SK-N-SH (cell line): ENCODE results near the gene FNDC11. TPM values are rescaled to one million over a fixed set of nuclear protein-coding genes. Genes with fewer than 3 reads are reported as not detected.
A peak's percentile ranks its signal among the peaks of the same experiment; 100 is the strongest.

Experiments
- CTCF ChIA-PET: fragments of 300-600, 350-600 bp; formaldehyde crosslinking; extraction: SDS; loops from one replicate; lab custom pipeline; 2021; lab: Yijun Ruan, JAX
- POLR2A ChIA-PET: fragments of 350-600 bp; sonication (Branson Sonifier 250); formaldehyde crosslinking; extraction: SDS; loops from one replicate; lab custom pipeline; 2020; ENCODE audit warnings: antibody characterized with exemption, inconsistent platforms; lab: Yijun Ruan, JAX
- DNase-seq: peaks from one replicate; pipeline ENCODE4 v3.0.0; 2012
- H2AFZ ChIP-seq: fragments of 200-600 bp; sonication (generic); 2 replicates; pipeline ENCODE4 v1.8.1; 2016; ENCODE audit warnings: antibody characterized with exemption, mild to moderate bottlenecking, low read depth
- H3F3A ChIP-seq: fragments of 200-600 bp; sonication (generic); replicated peaks from 2 replicates; pipeline ENCODE3; 2016; ENCODE audit warnings: antibody characterized with exemption, mild to moderate bottlenecking; ENCODE audit not compliant: insufficient read depth
- H3K27ac ChIP-seq, 2 experiments: fragments of 200-500 bp in 1 of 2; fragments of 200-600 bp in 1 of 2; sonication (Bioruptor generic) in 1 of 2; sonication (generic), shearing (Covaris generic) in 1 of 2; 2 replicates each; pipeline versions ENCODE4 v1.5.1 to v1.6.1; 2014 to 2016; ENCODE audit warnings: low read depth in 2 of 2, inconsistent platforms in 1 of 2, low read length in 1 of 2, mild to moderate bottlenecking in 1 of 2, mixed read lengths in 1 of 2
- H3K27me3 ChIP-seq: fragments of 200-600 bp; sonication (generic), shearing (Covaris generic); 2 replicates; pipeline ENCODE4 v1.6.1; 2016; ENCODE audit warnings: mixed run types; ENCODE audit not compliant: insufficient read depth
- H3K36me3 ChIP-seq, 2 experiments: fragments of 200-500 bp in 1 of 2; fragments of 200-600 bp in 1 of 2; sonication (Bioruptor generic) in 1 of 2; sonication (generic) in 1 of 2; replicated peaks in 1 of 2; 2 replicates each; pipeline versions ENCODE3 to v1.5.1; 2014 to 2016; ENCODE audit warnings: low read length in 1 of 2, mild to moderate bottlenecking in 1 of 2; ENCODE audit not compliant: insufficient read depth in 2 of 2, control insufficient read depth in 1 of 2
- H3K4me1 ChIP-seq, 2 experiments: fragments of 200-500 bp in 1 of 2; fragments of 200-600 bp in 1 of 2; sonication (Bioruptor generic) in 1 of 2; sonication (generic), shearing (Covaris generic) in 1 of 2; 2 replicates each; pipeline versions ENCODE4 v1.5.1 to v1.6.1; 2014 to 2016; ENCODE audit warnings: low read depth in 1 of 2, low read length in 1 of 2, mixed run types in 1 of 2; ENCODE audit not compliant: insufficient read depth in 2 of 2, control insufficient read depth in 1 of 2
- H3K4me2 ChIP-seq: fragments of 200-600 bp; sonication (generic), shearing (Covaris generic); 2 replicates; pipeline ENCODE4 v1.6.1; 2017; ENCODE audit warnings: mixed run types
- H3K4me3 ChIP-seq, 2 experiments: fragments of 200-500 bp in 1 of 2; fragments of 200-600 bp in 1 of 2; sonication (Bioruptor generic) in 1 of 2; sonication (generic), shearing (Covaris generic) in 1 of 2; 2 replicates each; pipeline versions ENCODE4 v1.5.1 to v1.8.1; 2014 to 2016; ENCODE audit warnings: low read depth in 2 of 2, inconsistent platforms in 1 of 2, low read length in 1 of 2, mild to moderate bottlenecking in 1 of 2, mixed read lengths in 1 of 2, moderate library complexity in 1 of 2
- H3K79me2 ChIP-seq: fragments of 200-600 bp; sonication (generic); 2 replicates; pipeline ENCODE4 v1.8.1; 2017; ENCODE audit warnings: mild to moderate bottlenecking; ENCODE audit not compliant: insufficient read depth
- H3K9ac ChIP-seq: fragments of 200-600 bp; sonication (generic); 2 replicates; pipeline ENCODE4 v1.6.1; 2017; ENCODE audit warnings: mixed run types
- H3K9me2 ChIP-seq: fragments of 200-600 bp; sonication (generic); 2 replicates; pipeline ENCODE4 v1.6.1; 2017; ENCODE audit warnings: mixed run types
- H3K9me3 ChIP-seq: fragments of 200-600 bp; sonication (generic); 2 replicates; pipeline ENCODE4 v1.6.1; 2017; ENCODE audit warnings: mixed run types, mild to moderate bottlenecking, moderate library complexity
- H4K20me1 ChIP-seq: fragments of 200-600 bp; sonication (generic); 2 replicates; pipeline ENCODE4 v1.6.1; 2017; ENCODE audit warnings: mild to moderate bottlenecking, mixed run types; ENCODE audit not compliant: insufficient read depth
- CTCF ChIP-seq: fragments of 200-600 bp; sonication (generic); IDR thresholded peaks from 2 replicates; pipeline ENCODE4 v1.6.1; 2017; ENCODE audit warnings: antibody characterized with exemption, mild to moderate bottlenecking, moderate library complexity
- ELF1 ChIP-seq: IDR thresholded peaks from 2 replicates; pipeline ENCODE4 v1.4.0; 2012
- FOSL2 ChIP-seq: IDR thresholded peaks from 2 replicates; pipeline ENCODE4 v1.4.0; 2012; ENCODE audit warnings: low read depth, mild to moderate bottlenecking, moderate library complexity, borderline replicate concordance
- FOXJ3 ChIP-seq: sonication (generic); formaldehyde crosslinking; IDR thresholded peaks from 2 replicates; pipeline ENCODE4 v1.5.1; 2020; ENCODE audit warnings: mild to moderate bottlenecking, missing genetic modification reagents
- GABPA ChIP-seq: IDR thresholded peaks from 2 replicates; pipeline ENCODE4 v1.4.0; 2012; ENCODE audit warnings: low read depth, mild to moderate bottlenecking
- IRF3 ChIP-seq: fragments of 150-350 bp; IDR thresholded peaks from 2 replicates; pipeline ENCODE4 v1.6.1; 2016; ENCODE audit warnings: mild to moderate bottlenecking, low read depth, low read length
- JUND ChIP-seq: IDR thresholded peaks from 2 replicates; pipeline ENCODE4 v1.4.0; 2012
- NFIC ChIP-seq: IDR thresholded peaks from 2 replicates; pipeline ENCODE4 v1.4.0; 2012; ENCODE audit warnings: borderline replicate concordance
- TCF12 ChIP-seq: IDR thresholded peaks from 2 replicates; pipeline ENCODE4 v1.4.0; 2012
- TEAD4 ChIP-seq: IDR thresholded peaks from 2 replicates; pipeline ENCODE4 v1.4.0; 2012; ENCODE audit warnings: mild to moderate bottlenecking, borderline replicate concordance; ENCODE audit not compliant: insufficient read depth
- WGBS: methylation state at CpG from one replicate; pipeline ENCODE4 v1.1.6; 2017; ENCODE audit warnings: low lambda C conversion rate; 5-methylcytosine and 5-hydroxymethylcytosine counted together
- polyA plus RNA-seq, 3 experiments: library from polyadenylated mRNA; depleted of rRNA; stranded (reverse); fragments of >200 nt; gene quantifications; 2 replicates each; pipeline ENCODE4 v1.2.3, GENCODE V29; 2012
- TF ChIP-seq, protein P1 (sequence below): fragments of 150-350 bp; IDR thresholded peaks from 2 replicates; pipeline ENCODE4 v1.6.1; 2017; ENCODE audit warnings: antibody characterized with exemption, low read length, low read depth, borderline replicate concordance

Gene FNDC11
- polyA plus RNA-seq, 1 of the 3 experiments (the other 2 are of a cell fraction), result 5.5 TPM

- H3K27me3 ChIP-seq, result no peaks in the 10 kb centered on the region
- no peak overlapping the region for H2AFZ ChIP-seq
- H3K9me2 ChIP-seq, result no peaks in the 10 kb centered on the region
- no peaks in the 10 kb centered on the region for H3K36me3 ChIP-seq
- ChIA-PET POLR2A (interaction anchor here (1.2 to 1.7 kb wide), 2 partner anchors 11 to 13 kb away, joined by 3 to 5 read pairs; partner anchors contain the start of gene PPDPF), CTCF (interaction anchor here (1.8 kb wide), 1 partner anchor 440 kb away, joined by 5 read pairs; no protein-coding TSS in a partner anchor)
- no peaks in the 10 kb centered on the region for H3K79me2 ChIP-seq
- H3K9ac ChIP-seq, result no peak overlapping the region
- no peaks in the 10 kb centered on the region for H3F3A ChIP-seq
- H3K4me1 ChIP-seq, result peaks cover 0 to 21% of the 10 kb centered on the region in 2 experiments; a peak in 1 of 4 replicates
- 89% methylated on average over 16 of the region's 28 CpGs for WGBS
- no peaks in the 10 kb centered on the region for H4K20me1 ChIP-seq
- H3K9me3 ChIP-seq, result no peaks in the 10 kb centered on the region
- DNase-seq, result peak; percentile 23
- H3K4me3 ChIP-seq, result no peak overlapping the region
- TF ChIP-seq ELF1 (no peak), CTCF (no peak), TEAD4 (no peak), TCF12 (no peak), FOXJ3 (CRISPR knock-in tag) (no peak), FOSL2 (no peak), GABPA (no peak)
- TF ChIP-seq, protein P1, sequence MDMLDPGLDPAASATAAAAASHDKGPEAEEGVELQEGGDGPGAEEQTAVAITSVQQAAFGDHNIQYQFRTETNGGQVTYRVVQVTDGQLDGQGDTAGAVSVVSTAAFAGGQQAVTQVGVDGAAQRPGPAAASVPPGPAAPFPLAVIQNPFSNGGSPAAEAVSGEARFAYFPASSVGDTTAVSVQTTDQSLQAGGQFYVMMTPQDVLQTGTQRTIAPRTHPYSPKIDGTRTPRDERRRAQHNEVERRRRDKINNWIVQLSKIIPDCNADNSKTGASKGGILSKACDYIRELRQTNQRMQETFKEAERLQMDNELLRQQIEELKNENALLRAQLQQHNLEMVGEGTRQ, result no peak
- H3K4me2 ChIP-seq, result no peak overlapping the region
- no peak overlapping the region for H3K27ac ChIP-seq
Observed at GRCh38 chr20:63533871-63534393, 20.0 kb upstream of the FNDC11 start.

DNA sequence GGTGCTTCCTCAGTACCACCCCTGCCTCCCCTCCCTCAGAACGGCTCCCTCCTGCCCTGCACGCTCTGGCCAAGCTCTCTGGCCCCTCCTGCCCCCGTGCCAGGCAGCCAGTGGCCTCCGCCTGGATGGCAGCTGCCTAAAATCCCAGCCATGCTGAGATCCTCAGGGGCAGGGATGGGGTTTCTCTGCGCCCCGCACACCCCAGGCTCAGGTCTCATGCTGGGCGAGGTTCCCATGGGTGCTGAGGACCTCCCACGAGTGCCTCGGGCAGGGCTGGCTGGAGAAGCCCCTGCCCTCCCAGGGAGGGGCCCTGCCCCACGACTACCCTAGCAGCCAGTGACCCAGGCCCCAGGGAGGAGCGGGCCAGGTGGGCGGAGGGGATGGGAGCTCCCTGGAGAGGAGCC is 19.5 kb upstream of the FNDC11 start:
- Histone ChIP-seq H3K36me3 (no peaks in the 10 kb centered on the region), H3K4me1 (peaks cover 0 to 21% of the 10 kb centered on the region in 2 experiments; a peak in 1 of 4 replicates), H2AFZ (no peak overlapping the region), H3F3A (no peaks in the 10 kb centered on the region), H3K4me3 (no peak overlapping the region), H3K9me2 (no peaks in the 10 kb centered on the region), H3K9ac (no peak overlapping the region), H3K4me2 (no peak overlapping the region), H4K20me1 (no peaks in the 10 kb centered on the region), H3K9me3 (no peaks in the 10 kb centered on the region), H3K79me2 (no peaks in the 10 kb centered on the region), H3K27ac (no peak overlapping the region), H3K27me3 (no peaks in the 10 kb centered on the region)
- ChIA-PET CTCF (interaction anchor here (1.1 to 6.3 kb wide), 4 partner anchors 13 to 440 kb away, joined by 3 to 82 read pairs (median 25); partner anchors contain the start of genes PPDPF and SRMS), POLR2A (interaction anchor here (1.2 to 1.7 kb wide), 2 partner anchors 11 to 14 kb away, joined by 3 to 5 read pairs; partner anchors contain the start of gene PPDPF)
- no peak for TF ChIP-seq NFIC
- TF ChIP-seq IRF3, result no peak
- TF ChIP-seq JUND, result no peak
- DNase-seq, result peak; percentile 45
- 81% methylated on average over 8 of the region's 12 CpGs for WGBS
